Endothelial cell of umbilical vein (primary cell): ENCODE data around the gene EFNA4.

Experiments used
- EZH2 ChIP-seq: IDR thresholded peaks from 2 replicates; pipeline ENCODE4 v1.6.1; 2012; ENCODE audit warnings: borderline replicate concordance, low read depth, mild to moderate bottlenecking, moderate library complexity, low read length, inconsistent platforms; ENCODE audit not compliant: severe bottlenecking
- FOS ChIP-seq: IDR thresholded peaks from 2 replicates; pipeline ENCODE4 v1.6.1; 2011; ENCODE audit warnings: mild to moderate bottlenecking, low read length, moderate library complexity, borderline replicate concordance; ENCODE audit not compliant: insufficient read depth
- GATA2 ChIP-seq: IDR thresholded peaks from 2 replicates; pipeline ENCODE4 v1.7.0; 2011; ENCODE audit warnings: low read depth, mild to moderate bottlenecking, moderate library complexity, mixed read lengths, low read length; ENCODE audit not compliant: insufficient read length, insufficient read depth
- JUN ChIP-seq: IDR thresholded peaks from 2 replicates; pipeline ENCODE4 v1.6.1; 2011; ENCODE audit warnings: borderline replicate concordance, low read depth; ENCODE audit not compliant: insufficient read length, insufficient read depth
- MYC ChIP-seq: IDR thresholded peaks from one replicate; pipeline ENCODE4 v1.6.1; 2011; ENCODE audit warnings: mild to moderate bottlenecking, low read depth, low read length
- POLR2A ChIP-seq: IDR thresholded peaks from 2 replicates; pipeline ENCODE4 v1.6.1; 2012; ENCODE audit warnings: low read depth, mild to moderate bottlenecking, control low read depth, low read length
- POLR2AphosphoS5 ChIP-seq: IDR thresholded peaks from 2 replicates; pipeline ENCODE4 v1.6.1; 2012; ENCODE audit warnings: low read depth, mild to moderate bottlenecking, control low read depth, low read length, moderate library complexity; ENCODE audit not compliant: insufficient read depth
- TF ChIP-seq, protein P1 (sequence below), 2 donors: IDR thresholded peaks; 1 replicate in 1 of 2; 2 replicates in 1 of 2; pipeline ENCODE4 v1.5.1; 2011; ENCODE audit warnings: low read length in 2 of 2, mild to moderate bottlenecking in 2 of 2, moderate library complexity in 2 of 2, control low read depth in 1 of 2, inconsistent platforms in 1 of 2, low read depth in 1 of 2; ENCODE audit not compliant: insufficient read depth in 1 of 2; ENCODE audit errors: extremely low read depth in 1 of 2
- TF ChIP-seq, protein P2 (sequence below): IDR thresholded peaks from 2 replicates; pipeline ENCODE4 v1.6.1; 2011; ENCODE audit not compliant: insufficient read depth, insufficient read length

DNA sequence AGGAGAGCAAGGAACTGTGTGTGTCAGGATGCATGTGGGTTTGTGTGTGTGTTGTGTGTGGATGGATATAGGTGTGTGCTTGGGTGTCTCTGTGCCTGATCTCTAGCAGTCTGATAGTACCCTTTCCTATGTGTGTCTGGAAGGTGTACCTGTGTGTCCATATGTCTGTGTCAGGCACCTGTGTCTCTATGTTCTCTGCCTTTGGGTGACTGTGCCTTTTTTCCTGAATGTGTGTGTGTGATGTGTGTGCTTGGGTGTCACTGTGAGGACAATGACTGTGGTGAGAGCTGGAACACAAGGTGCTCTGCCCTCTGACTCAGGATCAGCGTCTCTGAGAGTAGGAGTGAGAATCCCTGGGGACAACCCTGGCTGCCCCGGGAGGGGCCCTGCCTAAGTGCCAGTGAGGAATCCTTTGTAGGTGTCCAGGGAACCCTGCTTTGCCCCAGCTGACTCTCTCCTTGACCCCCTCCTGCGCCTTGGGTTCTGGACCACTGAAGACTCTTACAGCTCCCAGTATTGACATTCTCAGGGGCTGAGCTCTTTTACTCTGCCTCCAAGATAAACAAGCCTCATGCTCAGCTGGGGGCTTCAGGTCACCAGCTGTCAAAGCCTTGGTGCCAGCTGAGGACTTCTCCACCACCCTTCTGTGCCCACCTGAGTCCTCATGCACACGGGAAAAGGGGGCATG lies 14.4 kb downstream of the EFNA4 start:
- TF ChIP-seq EZH2 (no peak), JUN (no peak), POLR2A (no peak), POLR2AphosphoS5 (no peak), GATA2 (no peak), FOS (no peak), MYC (no peak)
- TF ChIP-seq, protein P1, sequence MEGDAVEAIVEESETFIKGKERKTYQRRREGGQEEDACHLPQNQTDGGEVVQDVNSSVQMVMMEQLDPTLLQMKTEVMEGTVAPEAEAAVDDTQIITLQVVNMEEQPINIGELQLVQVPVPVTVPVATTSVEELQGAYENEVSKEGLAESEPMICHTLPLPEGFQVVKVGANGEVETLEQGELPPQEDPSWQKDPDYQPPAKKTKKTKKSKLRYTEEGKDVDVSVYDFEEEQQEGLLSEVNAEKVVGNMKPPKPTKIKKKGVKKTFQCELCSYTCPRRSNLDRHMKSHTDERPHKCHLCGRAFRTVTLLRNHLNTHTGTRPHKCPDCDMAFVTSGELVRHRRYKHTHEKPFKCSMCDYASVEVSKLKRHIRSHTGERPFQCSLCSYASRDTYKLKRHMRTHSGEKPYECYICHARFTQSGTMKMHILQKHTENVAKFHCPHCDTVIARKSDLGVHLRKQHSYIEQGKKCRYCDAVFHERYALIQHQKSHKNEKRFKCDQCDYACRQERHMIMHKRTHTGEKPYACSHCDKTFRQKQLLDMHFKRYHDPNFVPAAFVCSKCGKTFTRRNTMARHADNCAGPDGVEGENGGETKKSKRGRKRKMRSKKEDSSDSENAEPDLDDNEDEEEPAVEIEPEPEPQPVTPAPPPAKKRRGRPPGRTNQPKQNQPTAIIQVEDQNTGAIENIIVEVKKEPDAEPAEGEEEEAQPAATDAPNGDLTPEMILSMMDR (IDR thresholded peaks at IDR 0.05; ENCODE audit: extremely low read depth in 1 of 2, insufficient read depth in 1 of 2, low read depth in 1 of 2, low read length in 2 of 2) = no peak
- TF ChIP-seq, protein P2, sequence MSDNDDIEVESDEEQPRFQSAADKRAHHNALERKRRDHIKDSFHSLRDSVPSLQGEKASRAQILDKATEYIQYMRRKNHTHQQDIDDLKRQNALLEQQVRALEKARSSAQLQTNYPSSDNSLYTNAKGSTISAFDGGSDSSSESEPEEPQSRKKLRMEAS = no peak
